HG03354 (cell line): Measurements from ENCODE around the gene LETMD1.
A peak's percentile ranks its signal among the peaks of the same experiment; 100 is the strongest.

Source experiments
- ATAC-seq: cut with Tn5 transposase; IDR thresholded peaks from one replicate; pipeline ENCODE4 v1.9.1; 2021; ENCODE audit warnings: mild to moderate bottlenecking; ENCODE audit not compliant: unreplicated experiment, poor library complexity, severe bottlenecking

The LETMD1 gene

GRCh38 chr12:51025338-51025835 lies 22.7 kb upstream of the LETMD1 start:
- ATAC-seq = no peak

- ATAC-seq = peak; percentile 91
Observed at GRCh38 chr12:51025836-51026638, 22.1 kb upstream of the LETMD1 start, which contains the start of gene SLC11A2. Gene SLC11A2 (minus strand): TSS chr12:51026384. CDS start chr12:51010728, 15,656 bp downstream.

- no peak for ATAC-seq
Observed at GRCh38 chr12:51027342-51027835, 20.7 kb upstream of the LETMD1 start.

GRCh38 chr12:51028126-51028812 lies 19.9 kb upstream of the LETMD1 start:
- ATAC-seq = no peak

- no peak for ATAC-seq
Observed at GRCh38 chr12:51028813-51029150, 19.3 kb upstream of the LETMD1 start.

GRCh38 chr12:51033048-51033447 lies 15.1 kb upstream of the LETMD1 start:
- no peak for ATAC-seq

- ATAC-seq = no peak
Observed at GRCh38 chr12:51033457-51034089, 14.6 kb upstream of the LETMD1 start.

- ATAC-seq = no peak
Observed at GRCh38 chr12:51036279-51036678, 11.8 kb upstream of the LETMD1 start.

- ATAC-seq = no peak
Observed at GRCh38 chr12:51048661-51049251, 629 bp downstream of the LETMD1 start.

GRCh38 chr12:51049525-51049924 lies 1.4 kb downstream of the LETMD1 start:
- no peak for ATAC-seq

GRCh38 chr12:51051787-51052186 lies 3.7 kb downstream of the LETMD1 start:
- no peak for ATAC-seq

GRCh38 chr12:51055060-51055459 lies 6.9 kb downstream of the LETMD1 start:
- no peak for ATAC-seq

- ATAC-seq = no peak
Observed at GRCh38 chr12:51056242-51056641, 8.1 kb downstream of the LETMD1 start.

GRCh38 chr12:51059086-51059485 lies 11.0 kb downstream of the LETMD1 start:
- no peak for ATAC-seq

- ATAC-seq = no peak
Observed at GRCh38 chr12:51062631-51063397, 14.7 kb downstream of the LETMD1 start.

GRCh38 chr12:51065530-51065929 lies 17.4 kb downstream of the LETMD1 start:
- no peak for ATAC-seq

- ATAC-seq = no peak
Observed at GRCh38 chr12:51067229-51067628, 19.1 kb downstream of the LETMD1 start.

- no peak for ATAC-seq
Observed at GRCh38 chr12:51067771-51068170, 19.6 kb downstream of the LETMD1 start.

- ATAC-seq = no peak
Observed at GRCh38 chr12:51070004-51070403, 21.9 kb downstream of the LETMD1 start.
